Astrocyte (in vitro differentiated cells and primary cell): ENCODE data around the gene SGPL1. TPM values are rescaled to one million over a fixed set of nuclear protein-coding genes. Genes with fewer than 3 reads are reported as not detected.
A peak's percentile ranks its signal among the peaks of the same experiment; 100 is the strongest.

ENCODE experiments used
- DNase-seq: peaks from one replicate; pipeline ENCODE4 v3.0.0-alpha.2; 2010; ENCODE audit warnings: low read depth
- FAIRE-seq: peaks from 2 replicates; lab custom pipeline; 2011; peaks lifted over from hg19 to GRCh38; lab: Jason Lieb, UNC
- H2AFZ ChIP-seq: 2 replicates; pipeline ENCODE4 v1.6.0; 2012; ENCODE audit warnings: low read depth, low read length, inconsistent platforms
- H3K27ac ChIP-seq: 2 replicates; pipeline ENCODE4 v1.5.1; 2011; ENCODE audit warnings: low read depth, low read length, inconsistent platforms
- H3K27me3 ChIP-seq: 2 replicates; pipeline ENCODE4 v1.6.0; 2011; ENCODE audit warnings: low read length, inconsistent platforms; ENCODE audit not compliant: insufficient read depth
- H3K36me3 ChIP-seq: 2 replicates; pipeline ENCODE4 v1.5.1; 2011; ENCODE audit warnings: low read length, inconsistent platforms; ENCODE audit not compliant: insufficient read depth
- H3K4me1 ChIP-seq: 2 replicates; pipeline ENCODE4 v1.5.1; 2011; ENCODE audit warnings: low read length, inconsistent platforms; ENCODE audit not compliant: insufficient read depth
- H3K4me2 ChIP-seq: 2 replicates; pipeline ENCODE4 v1.6.0; 2012; ENCODE audit warnings: low read length, inconsistent platforms
- H3K4me3 ChIP-seq: 2 replicates; pipeline ENCODE4 v1.5.1; 2011; ENCODE audit warnings: low read depth, mild to moderate bottlenecking, low read length, inconsistent platforms; ENCODE audit not compliant: insufficient read depth
- H3K79me2 ChIP-seq: 2 replicates; pipeline ENCODE4 v1.6.0; 2012; ENCODE audit warnings: mild to moderate bottlenecking, low read length, inconsistent platforms; ENCODE audit not compliant: insufficient read depth
- H3K9ac ChIP-seq: 2 replicates; pipeline ENCODE4 v1.6.0; 2012; ENCODE audit warnings: mild to moderate bottlenecking, low read length, inconsistent platforms
- H3K9me3 ChIP-seq: 2 replicates; pipeline ENCODE4 v1.5.1; 2012; ENCODE audit warnings: low read depth, mild to moderate bottlenecking, low read length, inconsistent platforms; ENCODE audit not compliant: insufficient read depth
- H4K20me1 ChIP-seq: 2 replicates; pipeline ENCODE4 v1.6.0; 2012; ENCODE audit warnings: low read length, inconsistent platforms; ENCODE audit not compliant: insufficient read depth
- H3K27ac Mint-ChIP-seq: one replicate; pipeline ENCODE4 v1.8.0; 2021; ENCODE audit warnings: mild to moderate bottlenecking, mixed read lengths; ENCODE audit not compliant: unreplicated experiment
- H3K27me3 Mint-ChIP-seq: one replicate; pipeline ENCODE4 v1.8.0; 2021; ENCODE audit warnings: low read depth, mixed read lengths; ENCODE audit not compliant: unreplicated experiment
- H3K36me3 Mint-ChIP-seq: one replicate; pipeline ENCODE4 v1.8.0; 2021; ENCODE audit warnings: low read depth, mixed read lengths; ENCODE audit not compliant: unreplicated experiment
- H3K4me1 Mint-ChIP-seq: one replicate; pipeline ENCODE4 v1.8.0; 2021; ENCODE audit warnings: low read depth, mixed read lengths; ENCODE audit not compliant: unreplicated experiment
- H3K4me3 Mint-ChIP-seq: one replicate; pipeline ENCODE4 v1.8.0; 2021; ENCODE audit warnings: mild to moderate bottlenecking, moderate library complexity, mixed read lengths; ENCODE audit not compliant: unreplicated experiment
- H3K9me3 Mint-ChIP-seq: one replicate; pipeline ENCODE4 v1.8.0; 2021; ENCODE audit warnings: mild to moderate bottlenecking, mixed read lengths; ENCODE audit not compliant: unreplicated experiment
- EZH2 ChIP-seq: IDR thresholded peaks from 2 replicates; pipeline ENCODE4 v1.6.1; 2012; ENCODE audit warnings: mild to moderate bottlenecking, low read length, inconsistent platforms; ENCODE audit not compliant: insufficient read depth
- total RNA-seq: library from RNA; stranded (reverse); gene quantifications from 2 replicates; pipeline ENCODE4 v1.2.1, GENCODE V29; 2021
- TF ChIP-seq, protein P1 (sequence below): IDR thresholded peaks from 2 replicates; pipeline ENCODE4 v1.5.1; 2011; ENCODE audit warnings: low read depth, mild to moderate bottlenecking, inconsistent platforms, low read length, moderate library complexity; ENCODE audit not compliant: insufficient read depth

The SGPL1 gene
- total RNA-seq, 1 donor from 2014 or later = 101 TPM

GRCh38 chr10:70782746-70783680 is 32.7 kb upstream of the SGPL1 start:
- no peaks in the 10 kb centered on the region for H3K9me3 Mint-ChIP-seq
- peaks cover 25% of the 10 kb centered on the region for H3K27me3 Mint-ChIP-seq
- Histone ChIP-seq H4K20me1 (no peaks in the 10 kb centered on the region), H3K79me2 (no peaks in the 10 kb centered on the region), H3K4me1 (peaks cover 15% of the 10 kb centered on the region), H3K9ac (no peak overlapping the region), H3K4me3 (no peak overlapping the region), H3K27me3 (no peaks in the 10 kb centered on the region), H3K36me3 (no peaks in the 10 kb centered on the region), H3K27ac (no peak overlapping the region), H3K4me2 (no peak overlapping the region), H3K9me3 (no peaks in the 10 kb centered on the region), H2AFZ (no peak overlapping the region)
- no peak for TF ChIP-seq EZH2
- TF ChIP-seq, protein P1, sequence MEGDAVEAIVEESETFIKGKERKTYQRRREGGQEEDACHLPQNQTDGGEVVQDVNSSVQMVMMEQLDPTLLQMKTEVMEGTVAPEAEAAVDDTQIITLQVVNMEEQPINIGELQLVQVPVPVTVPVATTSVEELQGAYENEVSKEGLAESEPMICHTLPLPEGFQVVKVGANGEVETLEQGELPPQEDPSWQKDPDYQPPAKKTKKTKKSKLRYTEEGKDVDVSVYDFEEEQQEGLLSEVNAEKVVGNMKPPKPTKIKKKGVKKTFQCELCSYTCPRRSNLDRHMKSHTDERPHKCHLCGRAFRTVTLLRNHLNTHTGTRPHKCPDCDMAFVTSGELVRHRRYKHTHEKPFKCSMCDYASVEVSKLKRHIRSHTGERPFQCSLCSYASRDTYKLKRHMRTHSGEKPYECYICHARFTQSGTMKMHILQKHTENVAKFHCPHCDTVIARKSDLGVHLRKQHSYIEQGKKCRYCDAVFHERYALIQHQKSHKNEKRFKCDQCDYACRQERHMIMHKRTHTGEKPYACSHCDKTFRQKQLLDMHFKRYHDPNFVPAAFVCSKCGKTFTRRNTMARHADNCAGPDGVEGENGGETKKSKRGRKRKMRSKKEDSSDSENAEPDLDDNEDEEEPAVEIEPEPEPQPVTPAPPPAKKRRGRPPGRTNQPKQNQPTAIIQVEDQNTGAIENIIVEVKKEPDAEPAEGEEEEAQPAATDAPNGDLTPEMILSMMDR = no peak
- peaks cover 21% of the 10 kb centered on the region for H3K4me1 Mint-ChIP-seq
- H3K4me3 Mint-ChIP-seq = no peak overlapping the region
- no peak for DNase-seq
- H3K36me3 Mint-ChIP-seq = peaks cover 2% of the 10 kb centered on the region
- no peak overlapping the region for H3K27ac Mint-ChIP-seq
- FAIRE-seq = no peak

- TF ChIP-seq EZH2 = no peak
- TF ChIP-seq, protein P1 = no peak
- Mint-ChIP-seq H3K9me3 (no peaks in the 10 kb centered on the region), H3K4me3 (no peak overlapping the region), H3K27ac (peak overlapping the region; percentile 49), H3K4me1 (peaks cover 21% of the 10 kb centered on the region), H3K27me3 (peaks cover 18% of the 10 kb centered on the region), H3K36me3 (peaks cover 2% of the 10 kb centered on the region)
- Histone ChIP-seq H3K27me3 (no peaks in the 10 kb centered on the region), H3K4me2 (no peak overlapping the region), H2AFZ (no peak overlapping the region), H3K9ac (no peak overlapping the region), H3K36me3 (no peaks in the 10 kb centered on the region), H3K4me1 (peaks cover 15% of the 10 kb centered on the region), H3K4me3 (no peak overlapping the region), H3K27ac (no peak overlapping the region), H3K79me2 (no peaks in the 10 kb centered on the region), H4K20me1 (no peaks in the 10 kb centered on the region), H3K9me3 (no peaks in the 10 kb centered on the region)
- DNase-seq = no peak
- no peak for FAIRE-seq
Observed at GRCh38 chr10:70784016-70784415, 31.7 kb upstream of the SGPL1 start.

- Histone ChIP-seq H3K4me1 (peaks cover 15% of the 10 kb centered on the region), H2AFZ (no peak overlapping the region), H3K27me3 (no peaks in the 10 kb centered on the region), H3K27ac (no peak overlapping the region), H4K20me1 (no peaks in the 10 kb centered on the region), H3K4me2 (no peak overlapping the region), H3K9me3 (no peaks in the 10 kb centered on the region), H3K4me3 (no peak overlapping the region), H3K79me2 (no peaks in the 10 kb centered on the region), H3K9ac (no peak overlapping the region), H3K36me3 (no peaks in the 10 kb centered on the region)
- H3K4me3 Mint-ChIP-seq = no peak overlapping the region
- peaks cover 16% of the 10 kb centered on the region for H3K27me3 Mint-ChIP-seq
- peak; percentile 47 for FAIRE-seq
- peak overlapping the region; percentile 49 for H3K27ac Mint-ChIP-seq
- DNase-seq = peak; percentile 30
- H3K36me3 Mint-ChIP-seq = peaks cover 2% of the 10 kb centered on the region
- TF ChIP-seq, protein P1 = no peak
- no peak for TF ChIP-seq EZH2
- no peaks in the 10 kb centered on the region for H3K9me3 Mint-ChIP-seq
- H3K4me1 Mint-ChIP-seq = peaks cover 21% of the 10 kb centered on the region
Observed at GRCh38 chr10:70784471-70784870, 31.3 kb upstream of the SGPL1 start.
